Lower lobe of right lung (tissue), 2 donors: ENCODE measurements around the gene RNF166. TPM values are rescaled to one million over a fixed set of nuclear protein-coding genes. Genes with fewer than 3 reads are reported as not detected.
A peak's percentile ranks its signal among the peaks of the same experiment; 100 is the strongest.

Experiments
- ATAC-seq, 2 donors: fragments of 200-7000 bp; cut with Tn5 transposase; one replicate each; pipeline ENCODE4 v1.9.1; 2020 to 2022; ENCODE audit warnings: mild to moderate bottlenecking in 2 of 2, moderate library complexity in 2 of 2
- DNase-seq: peaks from one replicate; pipeline ENCODE4 v3.0.0-alpha.2; 2020
- H3K27ac ChIP-seq: fragments of 200-600 bp; one replicate; pipeline ENCODE4 v1.8.0; 2022
- H3K27me3 ChIP-seq: fragments of 200-600 bp; one replicate; pipeline ENCODE4 v1.8.0; 2022; ENCODE audit warnings: low read depth
- H3K36me3 ChIP-seq: fragments of 200-600 bp; one replicate; pipeline ENCODE4 v1.8.0; 2022; ENCODE audit warnings: mild to moderate bottlenecking
- H3K4me1 ChIP-seq: fragments of 200-600 bp; one replicate; pipeline ENCODE4 v1.8.0; 2022
- H3K4me3 ChIP-seq: fragments of 200-600 bp; one replicate; pipeline ENCODE4 v1.8.0; 2022; ENCODE audit warnings: mild to moderate bottlenecking
- H3K9me3 ChIP-seq: fragments of 200-600 bp; one replicate; pipeline ENCODE4 v1.8.0; 2022
- intact Hi-C: fragments of 100-400 bp; cut with DNase I; formaldehyde crosslinking; loops from one replicate; pipeline ENCODE4 v1.11.0; 2022
- total RNA-seq: library from RNA; stranded (reverse); fragmentation: NEBNext Ultra II Directional; extraction: Animal tissue kit (Norgen Biotek cat#: 25700); gene quantifications from one replicate; pipeline ENCODE4 v1.2.1, GENCODE V29; 2021
- TF ChIP-seq, protein P1 (sequence below): fragments of 200-600 bp; IDR thresholded peaks from one replicate; pipeline ENCODE4 v1.8.0; 2022; ENCODE audit warnings: antibody characterized with exemption, mild to moderate bottlenecking
- donor health status: DM: no; HTN: yes; CAD: no; lungs with severe emphysema.

RNF166 gene
- total RNA-seq, 1 donor from 2014 or later, result 61.9 TPM

DNA sequence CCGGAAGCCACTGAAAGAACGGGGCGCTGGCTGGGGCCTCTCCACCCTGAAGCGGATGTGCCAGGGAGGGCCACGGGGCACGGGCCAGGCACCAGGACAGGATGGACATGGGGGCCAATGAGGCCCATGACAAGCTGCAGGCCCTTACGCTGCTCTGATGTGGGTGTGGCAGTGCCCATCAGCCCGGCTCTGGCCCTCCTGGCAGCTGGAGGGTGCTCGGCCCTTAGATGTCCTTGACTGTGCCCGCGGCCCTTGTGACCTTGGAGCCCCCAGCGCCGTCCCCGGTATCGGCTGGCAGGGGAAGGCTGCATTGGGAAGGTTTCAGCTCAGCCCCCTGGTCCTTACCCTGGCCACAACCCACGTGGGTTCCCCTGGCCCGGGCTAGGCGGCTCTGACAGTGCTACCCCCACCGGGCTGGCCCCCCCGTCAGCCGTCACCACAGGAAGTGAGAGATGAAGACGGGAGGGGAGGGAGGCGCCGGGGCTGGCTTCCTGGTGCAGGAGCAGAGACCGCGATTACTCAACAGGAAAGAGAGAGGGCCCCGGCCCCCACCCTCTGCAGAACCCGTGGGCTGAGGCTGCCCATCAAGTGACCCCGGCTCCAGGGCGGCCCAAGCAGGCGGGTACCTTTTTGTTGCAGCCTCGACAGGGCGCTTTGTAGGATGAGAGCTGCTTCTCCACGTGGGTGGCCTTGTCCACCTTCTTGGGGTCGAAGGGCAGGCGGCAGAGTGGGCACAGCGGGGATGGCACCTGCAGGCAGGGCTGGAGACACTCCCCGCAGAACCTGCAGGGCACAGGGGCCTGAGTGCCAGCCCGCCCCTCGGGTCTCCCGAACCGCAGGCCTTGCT, 5.3 kb downstream of the RNF166 start:
- H3K9me3 ChIP-seq, result no peaks in the 10 kb centered on the region
- H3K4me1 ChIP-seq, result peaks cover 72% of the 10 kb centered on the region
- H3K27me3 ChIP-seq, result no peaks in the 10 kb centered on the region
- intact Hi-C loops, result no loop called here
- ATAC-seq (peak; percentile 78 to 86), DNase-seq (peak; percentile 98)
- H3K27ac ChIP-seq, result peak overlapping the region; percentile 89
- peaks cover 52% of the 10 kb centered on the region for H3K36me3 ChIP-seq
- H3K4me3 ChIP-seq, result peak overlapping the region; percentile 100
- TF ChIP-seq, protein P1, sequence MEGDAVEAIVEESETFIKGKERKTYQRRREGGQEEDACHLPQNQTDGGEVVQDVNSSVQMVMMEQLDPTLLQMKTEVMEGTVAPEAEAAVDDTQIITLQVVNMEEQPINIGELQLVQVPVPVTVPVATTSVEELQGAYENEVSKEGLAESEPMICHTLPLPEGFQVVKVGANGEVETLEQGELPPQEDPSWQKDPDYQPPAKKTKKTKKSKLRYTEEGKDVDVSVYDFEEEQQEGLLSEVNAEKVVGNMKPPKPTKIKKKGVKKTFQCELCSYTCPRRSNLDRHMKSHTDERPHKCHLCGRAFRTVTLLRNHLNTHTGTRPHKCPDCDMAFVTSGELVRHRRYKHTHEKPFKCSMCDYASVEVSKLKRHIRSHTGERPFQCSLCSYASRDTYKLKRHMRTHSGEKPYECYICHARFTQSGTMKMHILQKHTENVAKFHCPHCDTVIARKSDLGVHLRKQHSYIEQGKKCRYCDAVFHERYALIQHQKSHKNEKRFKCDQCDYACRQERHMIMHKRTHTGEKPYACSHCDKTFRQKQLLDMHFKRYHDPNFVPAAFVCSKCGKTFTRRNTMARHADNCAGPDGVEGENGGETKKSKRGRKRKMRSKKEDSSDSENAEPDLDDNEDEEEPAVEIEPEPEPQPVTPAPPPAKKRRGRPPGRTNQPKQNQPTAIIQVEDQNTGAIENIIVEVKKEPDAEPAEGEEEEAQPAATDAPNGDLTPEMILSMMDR, result no peak

DNA sequence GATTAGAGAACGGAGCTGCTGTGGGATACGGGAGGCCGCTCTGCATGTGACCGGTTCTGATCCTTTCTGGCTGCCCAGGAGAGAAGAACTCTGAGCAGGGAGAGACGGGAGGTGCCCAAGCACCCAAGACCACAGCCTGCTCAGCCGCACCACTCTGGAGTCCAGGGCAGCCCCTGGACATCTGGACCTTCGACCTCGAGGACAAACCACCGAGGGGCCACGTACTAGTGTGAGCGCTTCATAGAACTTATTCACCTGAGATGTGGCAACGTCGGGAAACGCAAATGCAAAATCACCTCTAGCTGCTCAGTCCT, 5.9 kb downstream of the RNF166 start:
- DNase-seq (no peak), ATAC-seq (no peak)
- Histone ChIP-seq H3K9me3 (no peaks in the 10 kb centered on the region), H3K36me3 (peaks cover 57% of the 10 kb centered on the region), H3K4me1 (peaks cover 69% of the 10 kb centered on the region), H3K4me3 (peak overlapping the region; percentile 100), H3K27me3 (no peaks in the 10 kb centered on the region), H3K27ac (peak overlapping the region; percentile 89)
- TF ChIP-seq, protein P1, result no peak
- intact Hi-C loops, result no loop called here

DNA sequence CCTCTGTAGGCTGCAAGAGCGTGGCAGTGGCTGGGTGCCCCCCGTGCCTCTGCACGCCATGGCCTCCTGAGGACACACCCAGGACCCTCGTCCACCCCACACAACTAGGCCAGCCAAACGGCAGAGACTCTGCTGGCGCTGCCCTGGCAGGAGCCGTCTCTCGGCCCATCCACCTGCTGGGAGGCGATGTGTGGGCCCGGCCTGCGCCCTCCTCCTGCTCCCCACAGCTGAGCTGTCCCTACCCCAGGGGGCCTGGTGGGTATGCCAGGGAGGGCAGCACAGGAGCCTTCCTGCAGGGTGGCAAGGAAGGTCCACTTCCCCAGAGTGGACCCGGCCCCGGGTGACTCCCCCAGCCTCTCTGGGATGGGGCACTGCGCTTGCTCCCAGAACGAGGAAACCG, 7.0 kb downstream of the RNF166 start:
- intact Hi-C loops, result no loop called here
- no peak for DNase-seq
- TF ChIP-seq, protein P1, result no peak
- ATAC-seq, result no peak
- H3K9me3 ChIP-seq, result no peaks in the 10 kb centered on the region
- H3K4me3 ChIP-seq, result no peak overlapping the region
- H3K36me3 ChIP-seq, result peaks cover 57% of the 10 kb centered on the region
- H3K4me1 ChIP-seq, result peaks cover 58% of the 10 kb centered on the region
- no peaks in the 10 kb centered on the region for H3K27me3 ChIP-seq
- H3K27ac ChIP-seq, result peak overlapping the region; percentile 89

DNA sequence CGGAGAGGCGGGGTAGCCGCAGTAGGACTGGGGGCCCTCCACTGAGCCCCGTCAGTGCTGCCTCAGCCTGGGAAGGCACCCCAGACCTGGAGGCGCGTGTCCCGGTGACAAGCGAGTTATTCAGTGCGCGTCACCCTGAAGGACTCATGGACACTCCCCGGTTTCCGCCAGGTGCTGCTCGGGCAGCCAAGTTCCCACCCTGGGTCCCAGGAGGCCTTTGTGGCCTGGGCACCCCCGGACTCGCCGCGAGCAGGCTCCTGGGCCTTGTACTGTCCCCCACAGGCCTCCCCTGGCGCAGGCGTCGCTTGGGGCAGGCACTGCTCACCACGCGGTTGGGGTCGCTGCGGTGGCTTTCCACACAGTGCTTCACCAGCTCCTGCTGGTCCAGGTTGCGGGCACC, 7.6 kb downstream of the RNF166 start:
- intact Hi-C loops, result no loop called here
- H3K9me3 ChIP-seq, result no peaks in the 10 kb centered on the region

DNA sequence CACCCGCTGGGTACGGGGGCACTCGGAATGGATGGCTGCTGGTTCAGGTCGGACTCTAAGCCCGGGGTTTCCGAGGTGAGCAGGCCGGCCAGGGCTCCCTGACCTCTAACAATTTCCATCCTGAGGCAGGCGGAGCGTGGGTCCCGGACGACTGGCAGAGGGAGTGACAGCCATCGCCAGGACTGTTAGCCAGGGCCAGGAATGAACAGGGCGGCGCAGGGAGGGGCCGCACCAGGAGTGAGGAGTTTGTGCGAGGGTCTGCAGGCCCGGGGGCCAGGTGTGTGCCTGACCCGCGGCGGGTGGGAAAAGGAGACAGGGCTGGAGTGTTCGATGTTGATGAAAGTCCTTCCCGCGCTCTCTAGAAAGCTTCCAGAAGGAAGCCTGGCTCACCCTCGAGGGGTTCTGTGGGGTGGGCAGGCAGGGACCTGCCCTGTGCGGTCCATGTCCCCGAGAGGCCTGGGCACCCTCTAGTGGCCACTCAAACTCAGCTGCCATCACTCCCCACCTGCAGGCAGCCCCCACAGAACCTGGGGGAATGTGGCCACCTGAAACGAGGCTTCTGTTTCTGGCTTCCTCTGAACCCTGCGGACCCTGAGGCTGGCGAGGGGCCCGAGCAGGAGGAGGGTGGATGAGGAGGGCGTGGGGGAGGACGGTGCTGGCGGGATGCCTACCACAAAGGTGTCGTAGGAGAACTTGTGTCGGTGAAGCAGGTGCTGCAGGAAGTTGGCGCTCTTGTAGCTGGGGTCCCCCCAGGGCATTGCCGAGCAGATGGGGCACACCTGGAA, 8.2 kb downstream of the RNF166 start:
- no peak overlapping the region for H3K27ac ChIP-seq
- no peaks in the 10 kb centered on the region for H3K9me3 ChIP-seq

More for the DNA sequence above, 7.6 kb downstream of the RNF166 start:
- DNase-seq (no peak), ATAC-seq (no peak)
- Histone ChIP-seq H3K36me3 (peaks cover 57% of the 10 kb centered on the region), H3K4me3 (no peak overlapping the region), H3K27me3 (no peaks in the 10 kb centered on the region), H3K4me1 (peaks cover 52% of the 10 kb centered on the region), H3K27ac (peak overlapping the region; percentile 89)
- TF ChIP-seq, protein P1, result no peak

More for the DNA sequence above, 8.2 kb downstream of the RNF166 start:
- ATAC-seq (no peak), DNase-seq (no peak)
- intact Hi-C loops, result no loop called here
- Histone ChIP-seq H3K27me3 (no peaks in the 10 kb centered on the region), H3K4me3 (no peak overlapping the region), H3K4me1 (peaks cover 46% of the 10 kb centered on the region), H3K36me3 (peaks cover 57% of the 10 kb centered on the region)
- TF ChIP-seq, protein P1, result peak; percentile 23
